ENCODE results near the gene BCL7A.

GRCh38 chr12:122096014-122096413, 74.3 kb downstream of the BCL7A start:
- no peak for TF ChIP-seq POLR2A (IDR thresholded peaks at IDR 0.05)
- TF ChIP-seq CTCF (IDR thresholded peaks at IDR 0.05) = no peak

Data from stomach (tissue), 4 donors.